ENCODE data around the gene PHACTR3. TPM values are rescaled to one million over a fixed set of nuclear protein-coding genes. Genes with fewer than 3 reads are reported as not detected.

PHACTR3 gene
- total RNA-seq, 6 experiments from 2014 or later, result 0.12 to 0.35 (median 0.23) TPM; not detected in 2

DNA sequence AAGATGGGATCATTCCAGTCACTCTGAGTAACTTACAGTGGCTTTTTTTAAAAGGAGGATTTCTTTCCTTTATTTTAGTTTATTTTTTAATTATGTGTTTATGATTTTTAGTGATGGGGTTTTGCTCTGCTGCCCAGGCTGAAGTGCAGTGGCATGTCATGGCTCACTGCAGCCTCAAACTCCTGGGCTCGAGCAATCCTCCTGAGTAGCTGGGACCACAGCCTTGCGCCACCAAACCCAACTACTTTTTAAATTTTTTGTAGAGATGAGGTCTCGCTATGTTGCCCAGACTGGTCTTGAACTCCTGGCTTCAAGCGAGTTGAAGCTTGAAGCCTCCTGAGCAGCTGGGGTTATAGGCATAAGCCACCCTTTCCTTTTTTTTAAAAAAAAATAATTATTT lies 31.8 kb upstream of the PHACTR3 start:
- 61% methylated on average over 4 of the region's 4 CpGs for WGBS (ENCODE audit: insufficient coverage, low coverage, low lambda C conversion rate, missing lambda C conversion rate)
- Histone ChIP-seq H3K27me3 (peaks cover 0 to 8% of the 10 kb centered on the region in 2 donors), H3K4me1 (peaks cover 0 to 3% (median 0%) of the 10 kb centered on the region in 4 donors), H3K36me3 (no peaks in the 10 kb centered on the region), H3K27ac (no peak overlapping the region), H3K9me3 (no peaks in the 10 kb centered on the region), H3K4me3 (no peak overlapping the region)
- TF ChIP-seq, protein P1, sequence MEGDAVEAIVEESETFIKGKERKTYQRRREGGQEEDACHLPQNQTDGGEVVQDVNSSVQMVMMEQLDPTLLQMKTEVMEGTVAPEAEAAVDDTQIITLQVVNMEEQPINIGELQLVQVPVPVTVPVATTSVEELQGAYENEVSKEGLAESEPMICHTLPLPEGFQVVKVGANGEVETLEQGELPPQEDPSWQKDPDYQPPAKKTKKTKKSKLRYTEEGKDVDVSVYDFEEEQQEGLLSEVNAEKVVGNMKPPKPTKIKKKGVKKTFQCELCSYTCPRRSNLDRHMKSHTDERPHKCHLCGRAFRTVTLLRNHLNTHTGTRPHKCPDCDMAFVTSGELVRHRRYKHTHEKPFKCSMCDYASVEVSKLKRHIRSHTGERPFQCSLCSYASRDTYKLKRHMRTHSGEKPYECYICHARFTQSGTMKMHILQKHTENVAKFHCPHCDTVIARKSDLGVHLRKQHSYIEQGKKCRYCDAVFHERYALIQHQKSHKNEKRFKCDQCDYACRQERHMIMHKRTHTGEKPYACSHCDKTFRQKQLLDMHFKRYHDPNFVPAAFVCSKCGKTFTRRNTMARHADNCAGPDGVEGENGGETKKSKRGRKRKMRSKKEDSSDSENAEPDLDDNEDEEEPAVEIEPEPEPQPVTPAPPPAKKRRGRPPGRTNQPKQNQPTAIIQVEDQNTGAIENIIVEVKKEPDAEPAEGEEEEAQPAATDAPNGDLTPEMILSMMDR (IDR thresholded peaks at IDR 0.05), result no peak
- no peak for TF ChIP-seq POLR2A (IDR thresholded peaks at IDR 0.05)
- intact Hi-C loops (cut with DNase I), result no loop called here
- no peak for ATAC-seq
- DNase-seq, result no peak

GRCh38 chr20:59573837-59574236 lies 30.5 kb upstream of the PHACTR3 start:
- DNase-seq, result peak in 1 of 3 donors; percentile 21
- Histone ChIP-seq H3K27me3 (peaks cover 0 to 8% of the 10 kb centered on the region in 2 donors), H3K36me3 (no peaks in the 10 kb centered on the region), H3K4me1 (peaks cover 0 to 3% (median 0%) of the 10 kb centered on the region in 4 donors), H3K4me3 (no peak overlapping the region), H3K9me3 (no peaks in the 10 kb centered on the region), H3K27ac (no peak overlapping the region)
- 100% methylated on average over 1 of the region's 8 CpGs for WGBS (ENCODE audit: insufficient coverage, low coverage, low lambda C conversion rate, missing lambda C conversion rate)
- intact Hi-C loops (cut with DNase I), result no loop called here
- ATAC-seq, result no peak
- TF ChIP-seq POLR2A (IDR thresholded peaks at IDR 0.05), result no peak

DNA sequence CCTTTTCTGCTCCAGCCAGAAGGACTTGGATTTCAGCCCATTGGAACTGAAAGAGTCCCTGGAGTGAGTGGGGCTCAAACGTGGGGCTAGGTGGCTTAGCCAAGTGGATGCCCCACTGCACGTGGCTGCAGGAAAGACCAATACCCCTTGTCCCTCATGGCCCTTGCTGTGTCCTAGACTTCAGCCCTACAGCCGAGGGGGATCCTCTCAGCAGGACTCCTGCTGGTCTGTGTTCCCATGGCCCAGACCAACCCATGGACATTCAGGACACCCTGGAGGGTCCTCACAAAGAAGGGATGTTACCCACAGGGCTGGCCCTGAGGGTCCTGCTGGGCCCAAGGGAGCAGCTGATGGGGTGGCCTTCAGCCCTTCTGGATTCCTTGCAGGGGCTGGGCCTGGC lies 30.0 kb upstream of the PHACTR3 start:
- DNase-seq (peak in 1 of 3 donors; percentile 24), ATAC-seq (no peak)
- Histone ChIP-seq H3K36me3 (no peaks in the 10 kb centered on the region), H3K4me3 (no peak overlapping the region), H3K9me3 (no peaks in the 10 kb centered on the region), H3K4me1 (peaks cover 0 to 3% (median 0%) of the 10 kb centered on the region in 4 donors), H3K27me3 (peaks cover 0 to 8% of the 10 kb centered on the region in 2 donors), H3K27ac (no peak overlapping the region)
- WGBS (ENCODE audit: insufficient coverage, low coverage, low lambda C conversion rate, missing lambda C conversion rate), result 20% methylated on average over 1 of the region's 3 CpGs
- intact Hi-C loops (cut with DNase I), result no loop called here
- TF ChIP-seq POLR2A (IDR thresholded peaks at IDR 0.05), result no peak
- TF ChIP-seq, protein P1 (IDR thresholded peaks at IDR 0.05), result no peak

GRCh38 chr20:59575216-59575615 lies 29.1 kb upstream of the PHACTR3 start:
- Histone ChIP-seq H3K27ac (no peak overlapping the region), H3K27me3 (peaks cover 0 to 8% of the 10 kb centered on the region in 2 donors), H3K9me3 (no peaks in the 10 kb centered on the region), H3K4me1 (peaks cover 0 to 3% (median 0%) of the 10 kb centered on the region in 4 donors), H3K36me3 (no peaks in the 10 kb centered on the region), H3K4me3 (no peak overlapping the region)
- ATAC-seq, result no peak
- no peak for TF ChIP-seq POLR2A (IDR thresholded peaks at IDR 0.05)
- TF ChIP-seq, protein P1 (IDR thresholded peaks at IDR 0.05), result no peak
- intact Hi-C loops (cut with DNase I), result no loop called here
- WGBS (ENCODE audit: insufficient coverage, low coverage, low lambda C conversion rate, missing lambda C conversion rate), result 20% methylated on average over 2 of the region's 5 CpGs
- no peak for DNase-seq

GRCh38 chr20:59575653-59576052 lies 28.7 kb upstream of the PHACTR3 start:
- no peak for ATAC-seq
- peaks cover 0 to 3% (median 0%) of the 10 kb centered on the region in 4 donors for H3K4me1 ChIP-seq
- H3K27me3 ChIP-seq, result peaks cover 0 to 8% of the 10 kb centered on the region in 2 donors
- no peak for DNase-seq
- H3K4me3 ChIP-seq, result no peak overlapping the region
- no peak overlapping the region for H3K27ac ChIP-seq
- TF ChIP-seq, protein P1 (IDR thresholded peaks at IDR 0.05), result no peak
- no peak for TF ChIP-seq POLR2A (IDR thresholded peaks at IDR 0.05)
- no peaks in the 10 kb centered on the region for H3K36me3 ChIP-seq
- no CpG with 5 or more reads among the region's 1 CpG for WGBS (ENCODE audit: insufficient coverage, low coverage, low lambda C conversion rate, missing lambda C conversion rate)
- no peaks in the 10 kb centered on the region for H3K9me3 ChIP-seq
- intact Hi-C loops (cut with DNase I), result no loop called here

Data from right lobe of liver (tissue), 6 donors.